GM19043 (cell line): ENCODE measurements around the gene GAS1.

Experiments used
- ATAC-seq: cut with Tn5 transposase; IDR thresholded peaks from one replicate; pipeline ENCODE4 v1.9.1; 2021; ENCODE audit warnings: low read depth; ENCODE audit not compliant: unreplicated experiment

Gene GAS1

GRCh38 chr9:86947146-86948073 is at the start of gene GAS1:
GAS1 (minus strand) TSS chr9:86947506; CDS start chr9:86946779, 727 bp downstream.
- ATAC-seq: peak; percentile 45

DNA sequence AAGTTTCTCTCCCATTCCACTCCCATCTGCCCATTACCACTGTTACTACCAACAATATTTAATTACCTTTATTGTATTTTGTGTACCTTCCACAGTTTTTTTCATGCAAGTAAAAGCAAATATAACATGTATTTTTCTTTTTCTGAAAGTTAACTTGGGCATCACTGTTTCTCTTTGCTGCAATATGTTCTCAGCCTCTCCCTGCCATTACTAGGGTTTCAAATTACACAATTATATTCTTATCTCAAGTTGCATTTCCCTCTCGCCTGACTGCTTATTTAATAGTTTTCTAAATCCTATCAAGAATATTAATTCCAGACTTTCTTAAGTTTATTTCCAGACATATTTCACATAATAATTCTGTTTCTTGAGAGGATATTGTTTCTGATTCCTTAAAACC is 46.9 kb upstream of the GAS1 start:
- no peak for ATAC-seq

GRCh38 chr9:86993830-86994229 is 46.5 kb upstream of the GAS1 start:
- no peak for ATAC-seq

GRCh38 chr9:86991077-86991476 is 43.8 kb upstream of the GAS1 start:
- no peak for ATAC-seq

DNA sequence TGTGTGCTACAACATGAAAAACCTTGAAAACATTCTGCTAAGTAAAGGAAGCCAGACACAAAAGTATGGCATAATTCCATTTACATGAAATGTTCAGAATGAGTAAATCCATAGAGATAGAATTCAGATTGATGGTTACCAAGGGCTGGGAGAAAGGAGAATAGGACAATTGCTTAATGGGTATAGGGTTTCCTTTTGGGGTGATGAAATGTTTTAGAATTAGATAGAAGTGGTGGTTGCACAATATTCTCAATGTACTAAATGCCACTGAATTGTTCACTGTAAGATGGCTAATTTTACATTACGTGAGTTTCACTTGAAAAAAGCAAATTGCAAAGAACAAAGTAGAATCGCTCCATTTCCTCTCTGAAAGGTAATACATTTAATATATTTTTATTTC is 43.0 kb upstream of the GAS1 start:
- ATAC-seq: no peak

DNA sequence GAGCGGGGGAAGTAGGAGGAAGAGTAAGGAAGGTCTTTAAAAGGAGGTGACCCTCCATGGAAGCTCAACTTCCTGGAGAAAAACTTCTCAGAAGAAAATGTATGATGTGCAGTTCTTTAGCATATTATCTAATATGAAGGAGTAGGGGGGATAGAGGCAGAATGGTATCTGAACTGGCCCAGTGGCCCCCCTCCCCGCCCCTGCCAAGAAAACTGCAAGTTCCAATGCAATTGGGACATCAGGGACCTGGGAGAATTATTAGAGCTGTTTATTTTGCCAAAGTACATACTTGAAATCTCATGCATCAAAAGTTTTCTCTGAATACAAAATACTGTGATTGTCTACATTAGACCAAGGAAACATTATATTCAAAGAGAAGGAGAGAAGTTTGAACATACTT is 40.6 kb upstream of the GAS1 start:
- no peak for ATAC-seq

DNA sequence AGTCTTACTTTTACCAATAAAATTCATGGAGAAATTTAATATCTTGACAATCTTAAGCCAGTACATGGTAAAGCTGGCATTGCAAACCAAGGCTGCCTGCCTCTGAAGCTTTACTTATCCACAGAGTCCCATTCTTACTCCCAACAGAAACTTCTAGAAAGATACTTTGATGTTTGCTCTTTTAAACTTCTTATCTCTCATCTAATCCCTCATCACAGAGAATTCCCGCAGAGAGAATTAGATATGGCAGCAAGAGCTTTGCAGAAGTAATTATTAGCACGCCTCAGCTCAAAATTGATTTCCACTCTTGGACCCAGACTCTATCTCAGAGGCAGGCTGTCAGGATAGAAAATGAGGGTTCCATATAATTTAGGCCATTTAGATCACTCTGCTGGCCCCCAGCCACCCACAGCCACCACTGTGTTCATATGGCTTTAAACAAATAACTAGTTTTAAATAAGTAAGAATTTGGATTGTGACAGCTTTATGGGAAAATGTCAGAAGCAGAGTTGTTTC is 37.9 kb upstream of the GAS1 start:
- ATAC-seq: no peak

GRCh38 chr9:86983620-86984259 is 36.4 kb upstream of the GAS1 start:
- ATAC-seq: no peak

- ATAC-seq: no peak
Observed at GRCh38 chr9:86983249-86983619, 35.9 kb upstream of the GAS1 start.

- no peak for ATAC-seq
Observed at GRCh38 chr9:86980802-86981201, 33.5 kb upstream of the GAS1 start.

DNA sequence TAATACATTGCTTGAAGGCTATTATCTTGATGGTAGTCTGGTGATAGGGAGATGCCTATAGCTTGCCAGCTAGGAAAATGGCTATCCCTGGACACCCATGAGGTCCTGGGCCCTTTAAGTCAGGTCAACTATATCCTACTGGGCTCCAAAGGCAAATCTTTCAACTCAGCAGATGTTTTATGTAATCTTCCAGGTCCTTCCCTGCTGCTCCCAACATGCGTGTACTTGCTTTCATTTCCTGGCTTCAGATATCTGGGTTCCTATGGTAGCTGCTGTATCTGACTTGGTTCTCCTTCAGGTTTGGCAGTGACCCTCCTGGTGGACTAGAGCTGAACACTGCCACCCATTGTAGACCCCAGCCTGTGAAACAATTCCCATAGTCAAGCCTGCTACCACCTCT is 32.4 kb upstream of the GAS1 start:
- ATAC-seq: no peak

- no peak for ATAC-seq
Observed at GRCh38 chr9:86978922-86979474, 31.7 kb upstream of the GAS1 start.

DNA sequence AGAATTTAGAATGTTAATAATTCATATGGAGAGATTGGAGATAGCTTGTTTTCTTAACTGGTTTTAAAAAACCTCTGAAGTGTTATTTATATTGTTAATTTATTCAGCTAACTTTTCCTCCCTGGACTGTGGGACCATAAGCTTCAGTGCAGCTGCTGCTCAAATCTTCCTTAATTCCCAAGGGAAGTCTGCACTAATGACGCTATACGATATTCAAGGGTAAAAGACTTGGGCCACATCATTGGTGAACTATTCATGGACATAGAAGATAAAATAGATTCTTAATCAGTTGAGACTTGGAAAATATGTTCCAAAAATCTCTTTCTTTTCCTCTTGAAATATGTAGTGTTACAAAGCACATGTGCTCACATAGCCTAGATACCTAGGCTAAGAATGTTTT is 31.1 kb upstream of the GAS1 start:
- ATAC-seq: no peak

- no peak for ATAC-seq
Observed at GRCh38 chr9:86977205-86977835, 30.0 kb upstream of the GAS1 start.

DNA sequence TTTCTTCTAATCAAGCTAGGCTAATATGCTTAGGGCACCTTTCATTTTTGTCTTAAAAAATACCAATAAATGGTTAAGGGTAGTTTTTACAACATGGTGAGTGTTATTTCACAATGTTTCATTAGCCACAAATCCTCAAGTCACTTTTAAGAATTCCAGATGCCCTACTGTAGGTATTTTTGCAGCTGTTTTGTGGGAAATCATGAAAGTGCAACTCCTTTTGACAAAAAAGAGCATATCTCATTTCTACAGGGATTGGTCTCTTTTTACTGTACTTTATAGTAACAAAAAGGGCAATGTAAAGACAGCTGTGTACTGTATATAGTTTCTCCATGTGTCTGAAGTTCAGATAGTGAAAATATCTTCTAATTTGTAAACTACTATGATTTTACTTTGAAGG is 28.3 kb upstream of the GAS1 start:
- ATAC-seq: no peak

DNA sequence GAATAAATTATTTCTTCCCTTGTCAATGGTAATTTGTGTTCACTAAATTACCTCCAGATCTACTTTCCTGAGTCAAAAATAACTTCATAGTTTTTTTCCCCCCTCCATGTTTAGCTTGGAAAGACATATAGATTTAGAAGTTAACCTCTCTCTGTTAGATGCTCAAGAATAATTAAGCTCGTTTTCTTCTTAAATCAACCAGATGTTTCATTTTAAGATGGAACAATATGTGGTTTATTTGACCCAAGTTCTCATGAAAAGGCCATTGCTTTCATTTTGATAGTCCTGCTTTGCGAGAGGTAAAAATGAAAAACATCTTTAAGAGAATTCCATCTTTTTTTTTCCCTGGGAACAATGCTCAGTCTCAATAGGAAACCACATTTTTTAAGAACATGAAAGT is 27.7 kb upstream of the GAS1 start:
- no peak for ATAC-seq

DNA sequence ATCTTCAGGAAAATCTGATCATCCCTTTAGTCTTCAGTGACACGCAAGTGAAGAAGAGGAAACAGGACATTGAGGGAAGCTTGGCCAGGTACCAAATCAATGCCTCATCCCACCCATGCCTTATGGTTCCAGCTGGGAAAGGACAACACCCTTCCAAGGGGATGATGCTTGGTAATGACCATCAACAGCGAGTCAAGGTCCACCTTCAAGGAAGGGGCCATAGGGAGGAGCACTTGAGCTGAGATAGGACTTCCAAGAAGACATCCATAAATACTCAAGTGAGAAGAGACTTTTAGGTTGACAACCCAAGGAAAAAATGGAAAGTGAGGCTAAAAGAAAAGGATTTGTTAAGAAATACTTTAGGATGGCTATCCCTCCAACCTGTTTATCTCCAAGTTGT is 27.1 kb upstream of the GAS1 start:
- ATAC-seq: no peak

DNA sequence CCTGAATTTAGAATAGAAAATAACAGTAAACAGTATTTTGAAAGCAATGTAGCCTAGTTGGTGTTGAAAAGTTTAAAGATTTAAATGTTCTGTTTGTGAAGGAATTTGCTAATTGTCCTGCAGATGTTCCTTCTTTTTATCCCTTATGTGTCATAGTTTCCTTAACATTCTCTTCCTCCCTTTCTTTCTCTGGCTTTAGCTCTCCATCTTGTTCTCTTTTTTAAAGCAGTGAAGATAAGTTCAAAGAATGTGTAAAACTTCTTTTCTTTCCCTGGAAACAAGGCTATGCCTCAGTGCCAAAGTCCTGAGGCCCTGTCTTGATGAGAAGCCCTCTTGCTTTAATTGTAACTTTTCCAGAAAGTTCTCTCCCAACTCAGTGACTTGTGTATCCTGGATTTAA is 24.4 kb upstream of the GAS1 start:
- no peak for ATAC-seq

GRCh38 chr9:86968258-86968920 is 21.1 kb upstream of the GAS1 start:
- ATAC-seq: no peak

DNA sequence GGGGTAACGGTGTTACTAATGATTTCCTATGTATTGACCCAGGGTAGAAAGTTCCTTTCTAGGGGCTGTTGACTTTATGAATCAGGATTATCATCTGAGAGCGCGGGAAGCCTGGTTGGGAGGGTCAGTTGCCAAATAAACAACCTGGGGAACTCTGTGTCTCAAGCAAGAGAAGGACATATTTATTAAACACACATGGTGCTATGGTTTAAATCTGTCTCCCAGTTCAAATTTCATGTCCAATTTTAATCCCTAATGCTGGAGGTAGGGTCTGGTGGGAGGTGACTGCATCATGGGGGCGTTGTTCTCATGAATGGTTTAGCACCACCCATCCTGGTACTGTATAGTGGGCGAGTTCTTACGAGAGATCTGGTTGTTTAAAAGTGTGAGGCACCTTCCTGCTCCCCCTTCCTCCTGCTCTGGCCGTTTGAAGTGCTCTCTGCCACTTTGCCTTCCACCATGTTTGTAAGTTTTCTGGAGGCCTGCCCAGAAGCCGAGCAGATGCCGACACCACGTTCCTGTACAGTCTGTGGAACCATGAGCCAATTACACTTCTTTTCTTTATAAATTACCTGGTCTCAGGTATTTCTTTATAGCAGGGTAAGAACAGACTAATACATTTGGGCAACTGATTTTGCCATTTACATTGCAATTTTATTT is 19.7 kb upstream of the GAS1 start:
- ATAC-seq: no peak
